C4-2B (cell line): ENCODE data around the gene CYP1A2.

Experiments used
- H3K27ac ChIP-seq: fragments of 450-650 bp; 2 replicates; pipeline ENCODE4 v1.5.1; 2017
- ZFX ChIP-seq: fragments of 450-650 bp; IDR thresholded peaks from 2 replicates; pipeline ENCODE4 v1.6.1; 2017
- TF ChIP-seq, protein P1 (sequence below): fragments of 450-650 bp; conservative IDR thresholded peaks from 2 replicates; pipeline ENCODE4 v1.5.1; 2017; ENCODE audit warnings: mild to moderate bottlenecking

Gene CYP1A2

GRCh38 chr15:74722591-74722990 lies 26.1 kb upstream of the CYP1A2 start:
- H3K27ac ChIP-seq, result no peak overlapping the region
- no peak for TF ChIP-seq ZFX
- TF ChIP-seq, protein P1, sequence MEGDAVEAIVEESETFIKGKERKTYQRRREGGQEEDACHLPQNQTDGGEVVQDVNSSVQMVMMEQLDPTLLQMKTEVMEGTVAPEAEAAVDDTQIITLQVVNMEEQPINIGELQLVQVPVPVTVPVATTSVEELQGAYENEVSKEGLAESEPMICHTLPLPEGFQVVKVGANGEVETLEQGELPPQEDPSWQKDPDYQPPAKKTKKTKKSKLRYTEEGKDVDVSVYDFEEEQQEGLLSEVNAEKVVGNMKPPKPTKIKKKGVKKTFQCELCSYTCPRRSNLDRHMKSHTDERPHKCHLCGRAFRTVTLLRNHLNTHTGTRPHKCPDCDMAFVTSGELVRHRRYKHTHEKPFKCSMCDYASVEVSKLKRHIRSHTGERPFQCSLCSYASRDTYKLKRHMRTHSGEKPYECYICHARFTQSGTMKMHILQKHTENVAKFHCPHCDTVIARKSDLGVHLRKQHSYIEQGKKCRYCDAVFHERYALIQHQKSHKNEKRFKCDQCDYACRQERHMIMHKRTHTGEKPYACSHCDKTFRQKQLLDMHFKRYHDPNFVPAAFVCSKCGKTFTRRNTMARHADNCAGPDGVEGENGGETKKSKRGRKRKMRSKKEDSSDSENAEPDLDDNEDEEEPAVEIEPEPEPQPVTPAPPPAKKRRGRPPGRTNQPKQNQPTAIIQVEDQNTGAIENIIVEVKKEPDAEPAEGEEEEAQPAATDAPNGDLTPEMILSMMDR, result no peak

GRCh38 chr15:74723187-74723586 lies 25.5 kb upstream of the CYP1A2 start:
- no peak overlapping the region for H3K27ac ChIP-seq
- TF ChIP-seq, protein P1, result no peak
- TF ChIP-seq ZFX, result no peak

- TF ChIP-seq ZFX, result no peak
- TF ChIP-seq, protein P1, result no peak
- peak overlapping the region; percentile 52; the same call in 1 of the 2 replicates for H3K27ac ChIP-seq
These were observed 24.8 kb upstream of the CYP1A2 start for GRCh38 chr15:74723754-74724334.

DNA sequence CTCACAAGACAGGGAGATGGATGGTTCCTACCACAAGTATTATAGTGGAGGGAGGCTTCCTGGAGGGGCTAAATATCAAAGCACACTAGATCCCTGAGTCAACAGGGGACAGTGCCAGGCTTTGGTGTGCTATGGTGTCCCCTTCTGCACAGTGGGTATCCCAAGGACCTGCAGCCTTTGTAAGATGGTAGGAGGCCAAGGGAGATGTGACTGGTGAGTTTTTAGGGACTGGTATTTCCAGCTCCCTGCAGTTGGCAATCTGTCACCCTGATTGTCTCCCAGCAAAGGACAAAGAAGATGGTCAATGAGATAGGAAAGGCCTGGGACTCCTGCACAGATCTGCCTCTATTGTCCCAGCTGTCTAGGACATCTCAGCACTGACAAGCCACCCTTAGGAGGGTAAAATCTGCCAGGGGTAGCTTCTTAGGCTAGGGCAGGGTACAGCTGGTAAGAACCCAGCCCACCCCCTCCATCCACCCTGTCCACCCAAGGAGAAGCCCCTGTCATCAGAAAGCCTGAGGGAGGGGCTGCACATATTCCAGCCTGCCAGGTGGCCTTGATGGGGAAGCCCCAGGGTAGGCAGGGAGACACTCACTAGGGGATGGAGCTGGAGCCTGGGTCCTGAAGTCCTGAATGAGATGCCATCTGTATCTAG lies 23.9 kb upstream of the CYP1A2 start:
- TF ChIP-seq, protein P1, result no peak
- TF ChIP-seq ZFX, result no peak
- H3K27ac ChIP-seq, result peak overlapping the region; percentile 52

DNA sequence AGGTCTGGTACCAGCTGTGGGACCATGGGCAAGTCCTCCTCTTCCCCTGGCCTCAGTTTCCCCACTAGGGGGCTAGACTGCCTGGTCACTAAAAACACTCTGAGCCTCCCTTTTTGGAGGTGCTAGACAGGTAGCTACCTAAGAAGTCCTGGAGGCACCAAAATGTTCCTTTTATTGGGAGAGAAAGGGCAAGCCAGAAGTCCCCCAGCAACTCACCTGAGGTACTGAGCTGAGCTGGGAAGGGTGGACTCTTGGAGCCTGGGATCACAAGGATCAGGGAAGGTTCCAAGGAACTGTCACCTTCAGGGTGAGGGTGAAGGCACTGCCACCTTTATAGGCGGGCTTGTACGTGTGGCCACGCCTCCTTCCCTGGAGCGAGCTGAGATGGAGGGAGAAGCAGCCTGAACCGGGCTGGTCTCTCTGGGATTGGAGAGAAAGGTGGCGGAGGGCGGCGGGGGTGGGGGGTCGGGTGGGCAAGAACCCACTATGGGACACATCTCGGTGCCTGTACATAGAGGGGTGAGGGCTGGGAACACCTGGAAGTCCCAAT lies 23.3 kb upstream of the CYP1A2 start, which contains the start of gene CYP1A1:
CYP1A1 (minus strand) TSS at position 304 of the 550 bp plus-strand sequence. CDS start 2,431 bp downstream, outside the sequence.
- no peak for TF ChIP-seq ZFX
- TF ChIP-seq, protein P1, result no peak
- H3K27ac ChIP-seq, result peak within 1 kb of the TSS; percentile 52

DNA sequence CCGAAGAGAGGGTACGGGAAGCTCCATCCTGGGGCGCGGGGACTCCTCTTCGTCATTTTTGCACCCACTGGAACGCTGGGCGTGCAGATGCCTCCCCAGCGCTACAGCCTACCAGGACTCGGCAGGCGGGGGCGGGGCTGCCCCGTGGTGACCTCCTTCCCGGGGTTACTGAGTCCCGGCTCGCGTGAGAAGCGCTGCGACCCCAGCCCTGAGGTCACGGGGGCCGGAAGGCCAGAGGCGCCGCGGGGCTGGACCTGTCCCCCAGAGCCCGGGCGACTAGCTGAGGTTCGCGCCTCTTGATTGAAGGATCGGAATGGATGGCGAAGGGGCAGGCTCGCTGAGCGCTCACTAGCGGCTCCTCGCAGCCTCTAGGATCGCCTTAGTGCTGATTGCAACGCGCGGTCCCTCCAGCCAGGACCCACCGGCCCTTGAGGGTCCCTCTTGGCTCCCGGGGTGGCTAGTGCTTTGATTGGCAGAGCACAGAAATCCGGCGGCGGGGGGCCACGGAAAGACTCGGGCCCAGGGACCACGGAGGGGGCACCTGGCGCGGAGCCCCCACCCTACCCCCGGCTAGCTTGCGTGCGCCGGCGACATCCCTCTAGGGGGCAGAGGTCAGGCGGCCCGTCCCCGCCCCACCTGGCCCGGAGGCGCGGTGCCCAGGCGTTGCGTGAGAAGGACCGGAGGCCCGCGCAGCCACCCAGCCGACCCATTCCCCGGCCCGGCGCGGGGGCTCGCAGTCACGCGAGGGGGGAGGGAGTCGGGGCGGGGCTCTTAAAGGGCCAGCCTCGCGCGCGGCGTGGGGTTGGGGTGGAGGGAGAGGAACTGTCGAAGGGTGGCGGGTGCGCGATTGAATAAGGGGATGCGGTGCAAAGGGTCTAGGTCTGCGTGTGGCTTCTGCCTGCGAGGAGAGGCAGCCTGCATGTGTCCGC lies 22.5 kb upstream of the CYP1A2 start:
- TF ChIP-seq ZFX, result no peak
- TF ChIP-seq, protein P1, result no peak
- H3K27ac ChIP-seq, result peak overlapping the region; percentile 52
